NOMO-1 treated with dmso at 0.1 percent for 144 hours (cell line): ENCODE results near the gene TBL2.
"Not testable (repeated sequence)": the region's sequence is repeated elsewhere in the genome, so short reads cannot be mapped to it uniquely, and the experiment has no call there.

Experiments used
- DNase-seq: peaks from one replicate; lab custom pipeline; 2025; ENCODE audit not compliant: unreplicated experiment; lab: John Stamatoyannopoulos, UW

Gene TBL2

DNA sequence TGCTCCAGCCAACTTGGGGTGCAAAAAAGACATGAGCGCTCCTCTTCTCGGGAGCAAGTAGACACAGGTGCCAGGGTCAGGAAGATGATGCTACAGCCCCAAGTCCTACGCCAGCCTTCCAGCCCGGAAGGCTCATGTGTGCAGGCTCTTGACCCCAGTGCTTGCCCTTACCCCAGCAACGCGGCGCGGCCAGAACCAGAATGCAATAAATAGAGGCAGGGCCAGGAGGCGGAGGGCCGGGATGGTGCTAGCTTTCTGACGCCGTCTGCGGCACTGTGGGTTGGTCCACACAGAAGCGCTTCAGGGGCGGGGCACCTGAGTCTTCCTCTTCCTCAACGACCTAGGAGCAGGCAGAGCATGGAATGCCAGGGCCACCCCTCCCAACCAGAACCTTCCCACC, 41.3 kb downstream of the TBL2 start:
- DNase-seq, result no peak

- DNase-seq, result no peak
These were observed 41.9 kb downstream of the TBL2 start for GRCh38 chr7:73536479-73536878.

DNA sequence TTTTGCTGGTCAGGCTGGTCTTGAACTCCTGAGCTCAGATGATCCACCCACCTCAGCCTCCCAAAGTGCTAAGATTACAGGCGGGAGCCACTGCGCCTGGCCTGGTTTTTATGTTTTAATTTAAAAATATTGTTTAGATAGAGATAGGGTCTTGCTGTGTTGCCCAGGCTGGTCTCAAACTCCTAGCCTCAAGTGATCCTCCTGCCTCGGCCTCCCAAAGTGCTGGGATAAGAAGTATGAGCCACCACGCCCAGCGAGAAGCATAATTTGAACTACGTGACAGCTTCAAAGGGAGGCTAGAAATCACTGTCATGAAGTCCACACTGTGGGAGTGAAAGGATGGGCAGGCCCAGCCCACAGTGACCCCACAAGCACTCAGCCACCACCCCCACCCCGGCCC, 42.5 kb downstream of the TBL2 start:
- not testable (repeated sequence) for DNase-seq

DNA sequence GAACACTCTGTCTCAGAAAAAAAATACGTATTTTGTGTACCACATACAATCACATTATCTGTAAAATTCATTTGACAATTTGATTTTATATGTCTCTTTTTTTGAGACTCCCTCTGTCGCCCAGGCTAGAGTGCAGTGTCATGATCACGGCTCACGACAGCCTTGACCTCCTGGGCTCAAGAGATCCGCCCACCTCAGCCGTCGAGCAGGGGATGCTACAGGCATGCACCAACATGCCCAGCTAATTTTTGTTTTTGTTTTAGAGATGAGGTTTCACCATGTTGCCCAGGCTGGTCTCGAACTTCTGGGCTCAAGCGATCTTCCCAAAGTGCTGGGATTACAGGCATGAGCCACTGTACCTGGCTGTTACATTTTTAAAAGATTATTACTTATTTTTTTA, 44.6 kb downstream of the TBL2 start:
- no peak for DNase-seq

- DNase-seq, result no peak
These were observed 46.2 kb downstream of the TBL2 start for GRCh38 chr7:73532224-73532623.

- no peak for DNase-seq
These were observed 47.6 kb downstream of the TBL2 start for GRCh38 chr7:73530800-73531199.

GRCh38 chr7:73526896-73527821, 51.2 kb downstream of the TBL2 start:
- peak; percentile 68 for DNase-seq

- not testable (repeated sequence) for DNase-seq
These were observed 52.3 kb downstream of the TBL2 start for GRCh38 chr7:73526158-73526494.

DNA sequence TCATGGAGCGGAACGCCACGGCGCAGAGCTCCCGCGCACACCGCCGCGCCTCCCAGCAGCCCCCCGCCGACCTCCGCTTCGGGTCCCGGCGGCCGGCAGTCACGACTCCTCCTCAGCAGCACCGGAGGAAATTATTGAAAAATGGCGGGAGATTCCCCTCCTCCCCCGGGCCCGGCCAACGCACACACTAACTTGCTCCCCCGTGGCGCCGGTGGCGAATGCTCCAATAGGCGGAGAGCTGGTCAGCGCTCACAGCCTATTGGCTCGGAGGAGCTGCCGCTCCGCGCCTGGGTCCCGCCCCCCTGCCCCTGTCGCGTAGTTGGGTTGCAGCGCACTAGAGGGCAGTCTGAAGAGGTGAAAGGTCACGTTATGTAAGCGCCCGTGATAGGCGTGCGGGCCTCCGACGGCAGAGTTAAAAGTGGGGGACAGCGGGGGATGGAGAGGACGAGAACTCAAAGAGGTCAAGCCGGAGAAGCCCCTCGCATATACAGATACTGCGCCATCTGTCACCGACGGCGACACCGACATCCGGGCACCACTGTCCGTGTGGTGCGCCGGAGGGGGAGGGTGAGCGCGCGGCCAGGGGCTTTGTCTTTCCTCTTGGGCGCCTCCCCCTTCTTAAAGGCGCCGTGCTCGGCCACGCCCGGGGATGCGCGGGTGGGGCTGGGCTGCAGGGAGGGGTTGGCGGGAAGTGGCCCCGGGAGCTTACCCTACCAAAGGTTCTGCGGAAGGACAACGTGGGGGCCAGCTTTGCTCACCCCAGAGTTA, 56.1 kb downstream of the TBL2 start, which contains the start of gene BAZ1B:
TSS of gene BAZ1B (minus strand) at position 189 of the 768 bp plus-strand sequence. CDS start 360 bp downstream, outside the sequence.
- peak; percentile 100 for DNase-seq

DNA sequence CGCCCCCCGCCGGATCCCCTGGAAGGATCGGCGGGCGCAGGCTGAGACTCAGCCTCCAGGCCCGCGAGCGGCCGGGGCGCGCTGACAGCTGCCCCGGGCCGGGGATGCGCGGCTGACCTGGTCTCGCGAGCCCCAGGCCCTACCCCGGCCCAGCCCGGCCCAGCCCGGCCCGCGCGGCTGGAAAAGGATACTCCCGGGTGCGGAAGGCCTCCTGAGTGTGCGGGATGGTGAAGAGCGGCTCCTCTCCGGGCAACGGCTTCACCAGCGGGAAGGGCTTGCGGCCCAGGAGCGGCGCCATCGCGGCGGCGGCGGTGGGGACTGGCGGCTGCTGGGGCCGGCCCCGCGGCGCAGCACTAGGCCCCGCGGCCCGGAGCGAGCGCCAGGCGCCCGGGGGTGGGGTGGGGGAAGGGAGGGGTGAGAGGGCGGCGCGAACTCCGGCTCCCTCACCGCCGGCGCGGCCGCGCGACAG, 56.7 kb downstream of the TBL2 start:
- DNase-seq, result peak; percentile 81

GRCh38 chr7:73520673-73521635, 57.4 kb downstream of the TBL2 start:
- peak; percentile 49 for DNase-seq

DNA sequence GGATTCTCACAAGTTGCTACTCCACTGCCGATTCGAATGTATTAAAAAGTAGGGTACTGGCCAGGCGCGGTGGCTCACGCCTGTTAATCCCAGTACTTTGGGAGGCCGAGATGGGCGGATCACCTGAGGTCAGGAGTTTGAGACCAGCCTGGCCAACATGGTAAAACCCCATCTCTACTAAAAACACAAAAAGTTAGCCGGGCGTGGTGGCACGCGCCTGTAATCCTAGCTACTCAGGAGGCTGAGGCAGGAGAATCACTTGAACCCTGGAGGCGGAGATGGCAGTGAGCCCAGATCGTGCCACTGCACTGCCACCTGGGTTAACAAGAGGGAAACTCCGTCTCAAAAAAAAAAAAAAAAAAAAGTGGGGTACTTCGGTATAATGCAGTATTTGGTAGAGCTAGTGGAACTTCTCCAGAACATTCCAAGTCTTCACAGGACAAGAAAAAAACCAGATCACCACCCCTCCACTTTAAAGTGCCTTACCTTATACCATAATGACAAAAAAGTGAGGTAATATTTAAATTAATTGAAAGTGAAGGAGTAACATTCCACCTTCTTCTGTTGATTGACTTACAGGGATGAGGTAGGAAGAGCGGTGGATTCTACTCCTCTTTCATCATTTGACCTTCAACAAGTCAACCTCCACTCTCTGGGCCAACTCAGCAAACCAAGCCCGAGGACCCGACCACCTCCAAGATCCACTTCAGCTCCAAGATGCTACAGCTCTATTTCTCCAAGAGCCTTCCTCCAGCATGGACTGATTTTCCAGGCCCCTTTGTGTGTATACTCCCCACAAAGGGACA, 58.3 kb downstream of the TBL2 start:
- DNase-seq, result no peak

GRCh38 chr7:73518470-73518869, 59.9 kb downstream of the TBL2 start:
- DNase-seq, result no peak
